DMS 273 (cell line): ENCODE data around the gene TRAPPC2.
"Not testable (repeated sequence)": the region's sequence is repeated elsewhere in the genome, so short reads cannot be mapped to it uniquely, and the experiment has no call there.

ENCODE experiments used
- DNase-seq: peaks from one replicate; lab custom pipeline; 2025; ENCODE audit not compliant: unreplicated experiment; lab: John Stamatoyannopoulos, UW

TRAPPC2 gene

DNA sequence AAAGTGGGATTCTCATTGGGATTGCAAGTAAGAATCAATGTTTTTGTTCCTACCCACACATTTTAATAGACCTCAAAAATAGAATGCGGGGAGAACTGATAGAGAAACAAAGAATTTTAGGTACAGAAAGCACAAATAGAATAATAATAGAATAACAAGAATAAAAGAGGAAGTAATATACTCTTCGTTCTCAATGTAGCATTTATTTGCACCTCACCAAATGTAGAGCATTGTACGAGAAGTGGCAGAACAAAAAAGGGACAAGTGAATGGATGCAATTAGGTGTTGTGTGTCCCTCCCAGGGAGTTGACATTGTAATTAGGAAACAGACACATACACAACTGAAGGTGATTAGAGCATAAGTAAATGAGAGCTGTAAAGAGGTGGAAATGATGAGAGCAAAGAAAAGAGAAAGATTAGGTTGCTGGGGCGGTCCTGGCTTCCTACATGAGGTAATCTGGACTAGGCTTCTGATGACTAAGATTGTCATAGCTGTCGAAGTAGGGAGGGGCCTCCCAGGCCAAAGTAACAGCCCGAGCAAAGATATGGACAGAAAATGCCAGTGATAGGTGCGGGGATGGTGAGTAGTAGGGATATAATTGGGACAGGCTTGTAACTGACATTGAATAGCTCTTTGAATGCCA, 35.1 kb downstream of the TRAPPC2 start:
- no peak for DNase-seq

DNA sequence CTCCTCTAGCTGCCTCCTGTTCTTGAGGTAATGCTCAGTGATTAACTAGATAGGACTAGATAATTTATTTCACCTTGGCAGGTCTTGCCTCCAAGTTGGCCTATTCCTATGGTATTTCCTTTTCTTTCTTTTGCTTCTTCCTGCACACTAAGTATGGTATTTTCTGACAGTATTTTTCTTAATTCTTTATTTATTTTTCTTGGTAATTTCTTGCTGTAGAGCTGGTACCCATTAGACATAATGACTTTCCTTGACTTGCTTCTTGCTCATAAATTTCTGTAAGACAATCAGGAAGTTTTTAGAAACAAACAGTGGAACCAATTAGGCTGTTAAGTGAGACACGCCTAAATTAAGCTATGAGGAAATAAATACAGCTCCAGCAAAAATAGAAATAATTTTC, 36.0 kb downstream of the TRAPPC2 start:
- DNase-seq = no peak

DNA sequence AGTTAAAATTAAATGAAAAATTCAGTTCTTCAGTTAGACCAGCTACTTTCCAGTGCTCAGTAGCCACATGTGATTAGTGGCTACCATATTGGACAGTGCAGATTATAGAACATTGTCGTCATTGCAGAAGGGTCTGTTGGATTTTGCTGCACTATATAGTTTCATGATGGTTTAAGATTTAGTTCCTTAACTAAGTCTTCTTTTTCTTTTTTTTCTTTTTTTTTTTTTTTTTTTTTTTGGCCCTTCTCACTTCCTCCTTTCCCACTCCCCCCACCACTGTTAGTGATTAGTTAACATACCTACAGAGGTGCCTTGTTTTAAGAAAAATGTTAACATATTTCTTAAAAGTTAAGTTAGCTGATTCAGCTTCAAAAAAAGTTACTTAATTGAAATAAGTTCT, 36.4 kb downstream of the TRAPPC2 start:
- DNase-seq = no peak

DNA sequence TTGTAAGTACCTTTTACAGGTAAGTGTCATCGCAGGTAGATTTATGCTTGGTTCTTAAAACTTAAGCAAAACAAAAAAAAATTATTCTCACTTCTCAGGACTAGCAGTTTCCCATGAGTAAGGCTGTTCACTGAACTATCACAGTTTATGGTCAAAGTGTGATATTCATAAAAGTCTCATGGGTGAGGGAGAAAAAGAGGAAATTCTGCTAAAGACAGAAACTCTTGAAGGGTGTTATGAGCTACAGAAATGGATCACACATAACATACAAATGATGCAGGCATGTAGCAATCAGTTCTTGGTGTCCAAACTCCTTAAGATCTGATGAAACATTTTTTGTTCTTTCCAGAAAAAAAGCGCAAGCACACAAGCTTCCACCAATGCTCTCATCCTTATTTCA, 37.0 kb downstream of the TRAPPC2 start:
- DNase-seq = no peak

DNA sequence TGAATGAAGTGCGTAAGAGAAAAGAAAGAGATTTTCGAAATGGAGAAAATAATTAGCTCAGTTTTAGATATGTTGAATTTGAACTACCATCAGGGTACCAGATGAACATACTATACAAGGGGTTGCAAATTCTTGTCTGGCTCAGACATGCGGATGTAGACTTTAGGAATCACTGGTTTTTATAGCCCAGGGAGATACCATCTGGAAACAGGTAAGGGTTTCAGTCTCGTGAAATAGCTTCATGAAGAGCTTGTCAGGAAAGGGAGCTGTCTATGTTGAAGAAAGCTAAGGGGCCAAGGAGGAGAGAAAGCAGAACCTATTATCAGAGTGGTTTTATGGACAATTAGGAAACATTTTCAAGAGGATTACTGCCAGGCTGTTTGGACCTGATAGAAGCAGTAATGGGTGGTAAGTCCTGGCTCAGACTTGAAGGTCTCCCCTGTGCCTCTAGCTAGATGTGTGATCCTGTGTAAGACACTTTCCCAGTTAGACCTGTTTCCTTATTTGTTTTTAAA, 38.8 kb downstream of the TRAPPC2 start:
- DNase-seq = no peak

DNA sequence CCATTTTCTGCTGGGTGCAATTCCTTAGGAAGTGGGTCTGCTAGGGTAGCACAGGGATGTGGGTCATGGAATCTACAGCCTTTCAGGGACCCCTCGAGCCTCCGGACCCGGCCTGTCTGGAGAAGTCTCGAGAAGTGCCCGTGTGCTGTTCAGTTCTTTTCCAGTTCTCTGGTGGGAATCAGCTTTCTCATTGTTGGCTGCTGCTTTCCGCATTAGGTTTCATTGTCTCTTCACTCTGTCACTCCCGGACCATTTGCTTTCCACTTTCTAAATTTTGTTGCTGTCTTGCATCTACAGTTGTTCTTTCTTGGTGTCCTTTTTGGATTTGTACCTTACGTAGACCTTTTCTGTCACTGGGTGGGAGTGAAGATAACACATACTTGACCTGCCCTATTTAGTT, 39.4 kb downstream of the TRAPPC2 start:
- no peak for DNase-seq

DNA sequence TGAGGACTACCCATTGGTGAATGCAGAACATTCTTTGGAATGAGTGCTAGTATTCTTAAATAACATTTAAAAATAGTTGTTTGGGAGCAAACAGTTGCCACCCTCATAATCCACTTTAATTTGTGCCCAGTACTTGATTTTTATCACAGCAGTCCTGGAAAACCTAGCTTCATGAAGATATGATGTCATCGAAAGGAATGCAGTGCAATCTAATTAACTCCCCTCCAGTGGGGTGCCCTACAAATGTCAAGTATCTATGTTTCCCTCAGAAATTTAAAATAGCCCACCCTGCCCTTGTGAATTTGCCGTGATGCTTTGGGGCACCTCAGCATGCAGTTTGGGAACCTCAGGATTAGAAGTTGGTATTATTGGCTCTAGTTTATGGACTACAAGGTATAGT, 40.1 kb downstream of the TRAPPC2 start:
- no peak for DNase-seq

DNA sequence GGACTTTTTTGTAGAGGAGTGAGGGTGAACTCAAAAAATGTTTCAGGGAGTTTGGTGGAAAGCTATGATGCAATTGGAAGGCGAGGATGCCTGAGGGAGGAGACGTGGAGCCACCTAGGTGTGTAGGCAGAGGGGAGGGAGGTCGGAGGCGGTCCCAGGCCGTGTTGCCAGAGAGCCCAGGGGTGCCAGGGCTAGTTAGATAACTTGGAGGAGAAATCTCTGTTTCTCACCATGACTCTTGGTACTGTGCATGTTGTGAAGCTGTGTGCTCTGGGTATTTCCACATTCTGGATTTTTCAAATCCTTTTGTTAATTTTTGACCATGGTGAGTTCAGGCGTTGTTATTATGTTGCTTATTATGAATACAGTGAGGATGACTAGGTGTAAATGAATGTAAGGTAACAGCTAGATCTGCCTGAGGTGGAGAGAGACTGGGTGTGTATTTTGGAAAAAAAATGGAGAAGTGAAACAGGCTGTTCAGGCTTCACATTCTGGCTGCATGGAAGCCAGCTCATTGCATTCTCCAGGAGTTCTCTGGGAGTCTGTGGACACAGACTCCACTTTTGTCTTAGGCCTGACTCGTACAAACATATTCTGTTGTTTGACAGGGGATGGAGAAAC, 41.0 kb downstream of the TRAPPC2 start:
- DNase-seq = no peak

DNA sequence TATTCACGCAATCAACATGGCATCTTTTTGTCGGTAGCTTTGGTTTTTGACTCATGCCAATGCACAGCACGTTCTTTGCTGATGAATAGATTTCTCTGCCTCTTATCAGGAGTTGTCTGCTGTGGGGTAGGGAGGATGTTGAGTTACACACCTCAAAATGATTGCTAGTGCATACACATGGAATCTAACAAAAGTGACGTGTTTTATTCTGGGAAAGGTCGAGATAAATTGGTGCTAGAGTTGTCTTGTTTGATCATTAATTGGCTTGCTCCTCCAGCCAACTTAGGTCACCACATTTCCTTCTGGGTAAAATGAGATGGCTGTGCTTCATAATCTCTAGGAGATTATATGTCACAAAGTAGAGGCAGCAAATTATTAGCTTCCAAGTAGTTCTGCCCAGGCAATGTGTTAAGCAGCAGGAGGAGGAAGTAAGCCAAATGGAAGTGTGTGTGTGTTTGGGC, 41.6 kb downstream of the TRAPPC2 start:
- no peak for DNase-seq

DNA sequence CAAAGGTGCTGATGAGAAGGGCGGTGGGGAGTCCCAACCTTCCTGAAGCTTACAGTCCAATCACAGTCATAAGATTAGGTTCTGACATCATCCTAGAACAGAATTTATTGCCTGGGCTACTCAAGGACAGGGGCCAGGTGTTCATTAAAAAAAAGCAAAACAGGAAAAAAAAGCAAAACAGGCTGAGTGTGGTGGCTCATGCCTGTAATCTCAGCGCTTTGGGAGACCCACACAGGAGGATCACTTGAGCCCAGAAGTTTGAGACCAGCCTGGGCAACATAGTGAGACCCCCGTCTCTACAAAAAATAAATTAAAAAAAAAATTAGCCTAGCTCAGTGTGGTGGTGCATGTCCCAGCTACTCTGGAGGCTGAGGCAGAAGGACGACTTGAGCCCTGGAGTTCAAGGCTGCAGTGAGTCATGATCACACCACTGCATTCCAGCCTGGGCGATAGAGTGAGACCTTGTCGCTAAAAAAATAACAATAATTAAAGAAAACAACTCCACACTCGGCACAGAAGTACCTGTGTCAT, 42.5 kb downstream of the TRAPPC2 start:
- DNase-seq = peak; percentile 19

DNA sequence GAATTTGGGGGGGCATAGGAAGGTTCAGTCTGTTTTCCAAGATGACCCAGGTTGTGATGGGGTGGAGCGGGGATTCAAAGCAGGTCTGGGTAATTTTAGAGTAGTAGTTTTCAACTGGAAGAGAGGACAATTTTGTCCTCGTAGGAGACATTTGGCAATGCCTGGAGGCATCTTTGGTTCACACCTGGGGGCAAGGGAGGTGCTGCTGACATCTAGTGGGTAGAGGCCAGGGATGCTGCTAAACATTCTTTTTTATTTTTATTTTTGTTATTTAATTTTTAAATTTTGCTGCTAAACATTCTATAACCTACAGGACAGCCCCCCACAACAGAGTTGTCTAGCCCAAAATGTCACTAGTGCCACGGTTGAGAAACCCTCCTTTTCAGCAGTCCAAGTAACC, 43.6 kb downstream of the TRAPPC2 start:
- DNase-seq = peak; percentile 7

DNA sequence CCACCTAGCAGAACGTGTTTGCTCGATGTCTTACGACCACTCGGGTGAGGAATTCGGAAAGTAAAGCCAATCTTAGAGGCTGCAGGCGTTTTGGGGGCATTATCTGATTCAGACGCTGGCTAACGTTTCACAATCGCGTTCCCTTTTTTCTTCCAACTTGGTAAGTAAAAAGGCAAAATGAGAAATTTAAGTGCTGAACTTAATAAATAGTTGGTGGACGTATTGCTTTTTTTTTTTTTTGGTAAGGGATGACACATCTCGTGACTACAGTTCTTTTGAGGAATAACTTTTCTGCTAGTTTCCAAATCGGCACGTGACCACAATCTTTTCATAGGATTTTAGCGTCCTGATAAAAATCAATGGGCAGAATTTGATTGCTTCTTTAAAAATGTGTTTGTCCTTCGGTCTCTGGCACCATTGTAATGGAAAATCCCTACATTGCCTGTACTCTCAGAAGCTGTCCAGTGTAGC, 44.6 kb downstream of the TRAPPC2 start:
- DNase-seq = no peak

DNA sequence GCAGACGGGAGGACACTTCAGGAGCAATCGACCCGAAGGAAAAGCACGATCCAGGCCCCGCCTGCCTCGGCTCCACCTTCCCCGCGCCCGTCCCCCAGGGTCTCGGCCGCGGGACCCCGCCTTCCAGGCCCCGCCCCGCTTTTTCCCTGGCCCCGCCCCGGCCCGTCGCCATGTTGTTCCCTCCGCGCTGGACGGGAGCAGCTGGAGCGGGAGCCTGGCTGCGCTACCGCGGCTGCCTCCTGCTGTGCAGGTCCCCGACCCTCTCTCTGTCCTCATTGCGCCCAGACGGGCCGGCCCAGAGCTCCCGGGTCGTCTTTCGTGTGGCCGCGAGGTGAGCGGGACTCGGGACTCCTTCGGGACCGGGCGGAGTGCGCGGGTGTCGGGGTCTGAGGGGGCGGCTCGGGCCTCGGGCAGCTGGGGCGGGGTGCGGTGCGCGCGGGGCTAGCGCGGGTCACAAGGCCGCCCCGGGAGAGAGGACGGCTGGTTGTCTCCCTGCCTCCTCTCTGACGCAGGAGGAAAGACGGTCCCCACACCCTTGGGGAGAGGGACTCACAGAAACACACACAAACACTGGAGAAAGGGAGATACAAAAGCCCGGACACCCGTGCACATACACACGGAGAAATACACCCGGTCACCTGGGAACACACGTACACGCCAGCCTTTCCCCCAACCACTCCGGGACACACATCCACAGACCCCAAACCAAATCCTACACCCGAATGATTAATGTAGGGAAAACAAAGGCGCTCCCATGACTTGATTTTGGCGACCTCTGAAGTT, 45.3 kb downstream of the TRAPPC2 start, which contains the start of gene RAB9A:
Gene RAB9A (plus strand): TSS at position 171 of the 783 bp plus-strand sequence. CDS start 19,619 bp downstream, outside the sequence.
- peak; percentile 89 for DNase-seq

DNA sequence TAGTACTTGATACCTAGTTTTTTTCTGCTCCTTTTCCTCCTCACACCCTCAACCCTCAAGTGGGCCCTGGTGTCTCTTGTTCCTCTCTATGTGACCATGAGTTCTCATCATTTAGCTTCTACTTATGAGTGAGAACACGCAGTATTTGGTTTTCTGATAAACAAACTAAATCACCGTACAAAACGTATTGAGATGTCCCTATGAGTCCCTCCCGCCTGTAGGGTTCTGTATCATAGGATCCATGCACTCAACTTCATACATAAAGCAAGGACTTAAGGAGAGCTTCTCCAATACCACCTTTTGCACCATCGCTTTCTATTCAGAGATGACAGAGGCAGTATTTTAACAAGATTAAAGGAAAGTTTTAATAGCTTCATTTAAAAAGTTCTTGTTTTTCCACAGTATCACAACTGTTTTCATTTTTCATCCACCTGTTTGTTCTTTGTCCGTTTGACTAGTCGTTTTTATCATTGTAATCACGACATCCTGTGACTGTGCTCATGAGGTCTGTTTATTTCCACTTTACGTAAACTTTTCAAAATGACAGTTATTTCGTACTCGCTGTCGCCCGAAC, 45.9 kb downstream of the TRAPPC2 start:
- peak; percentile 28 for DNase-seq

DNA sequence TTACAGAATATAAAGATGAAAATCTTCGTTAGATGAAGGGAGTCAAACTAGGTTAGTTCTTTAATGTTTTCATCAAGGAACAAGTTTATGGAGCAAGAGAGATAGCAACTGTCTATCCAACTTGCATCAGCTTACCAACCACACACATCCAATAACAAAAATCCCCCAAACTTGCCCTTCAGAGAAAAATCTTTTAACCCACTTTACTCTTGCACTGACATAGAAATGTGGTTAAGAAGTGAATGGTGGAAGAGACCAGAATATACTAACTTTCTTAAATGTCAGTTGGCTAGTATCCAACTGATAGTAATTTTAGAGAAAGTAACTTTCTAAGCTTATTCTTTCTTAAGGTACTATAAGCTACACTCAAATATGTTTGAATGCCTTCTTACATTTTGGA, 47.2 kb downstream of the TRAPPC2 start:
- DNase-seq = no peak

DNA sequence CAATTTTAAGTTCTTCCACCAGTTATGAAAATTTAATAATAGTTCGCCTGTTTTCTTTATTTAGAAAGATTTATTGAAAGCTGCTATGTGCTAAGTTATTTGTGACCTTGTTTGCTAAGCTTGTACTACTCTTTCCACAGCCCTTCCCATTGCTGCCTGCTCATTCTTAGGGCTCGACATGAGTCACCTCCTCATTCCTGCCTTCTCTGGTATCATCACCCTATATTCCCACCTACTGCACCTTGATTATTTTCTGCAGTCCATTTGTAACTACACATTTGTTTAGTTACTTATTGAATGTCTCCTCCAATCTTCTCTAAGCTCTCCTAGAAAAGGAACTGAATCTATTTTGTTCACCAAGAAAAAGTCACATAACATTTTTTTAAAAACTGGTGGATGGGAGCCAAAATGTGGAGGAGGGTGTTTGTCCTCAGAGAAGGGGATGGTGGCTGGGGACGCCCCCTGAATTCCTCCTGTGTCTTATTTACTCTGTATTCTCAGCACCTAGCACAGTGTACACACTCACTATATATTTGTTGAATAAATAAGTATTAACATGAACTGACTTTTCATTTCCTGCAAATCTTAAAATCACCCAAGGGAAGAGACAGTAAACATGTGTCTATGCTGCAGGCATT, 49.2 kb downstream of the TRAPPC2 start:
- no peak for DNase-seq

DNA sequence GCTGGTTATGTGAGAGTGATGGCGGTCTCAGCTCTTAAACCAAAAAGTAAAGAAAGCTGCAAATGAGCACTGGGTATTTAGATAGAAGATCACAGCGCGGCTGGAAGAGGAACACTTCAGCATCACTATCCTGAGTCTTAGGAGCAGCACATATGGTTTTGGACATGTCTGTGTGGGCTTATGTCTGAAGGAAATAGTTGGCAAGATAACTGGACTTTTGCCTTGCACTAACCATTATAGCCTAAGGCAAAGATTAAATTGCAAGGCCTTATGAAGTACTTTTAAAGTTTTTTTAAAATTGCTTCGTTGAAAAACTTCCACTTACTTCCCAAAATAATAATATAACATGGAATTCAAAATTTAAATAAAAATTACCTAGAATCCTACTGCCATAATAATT, 50.1 kb downstream of the TRAPPC2 start:
- DNase-seq = no peak

DNA sequence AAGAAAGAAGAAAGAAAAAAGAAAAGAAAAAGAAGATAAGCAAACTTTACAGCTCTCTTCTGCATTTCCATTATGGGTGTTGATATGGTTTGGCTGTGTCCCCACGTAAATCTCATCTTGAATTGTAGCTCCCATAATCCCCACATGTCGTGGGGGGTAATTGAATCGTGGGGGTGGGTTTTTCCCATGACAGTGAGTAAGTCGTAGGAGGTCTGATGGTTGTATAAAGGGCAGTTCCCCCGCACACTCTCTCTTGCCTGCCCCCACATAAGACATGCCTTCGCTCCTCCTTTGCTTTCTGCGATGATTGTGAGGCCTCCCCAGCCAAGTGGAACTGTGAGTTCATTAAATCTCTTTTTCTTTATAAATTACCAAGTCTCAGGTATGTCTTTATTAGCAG, 52.8 kb downstream of the TRAPPC2 start:
- DNase-seq = no peak

DNA sequence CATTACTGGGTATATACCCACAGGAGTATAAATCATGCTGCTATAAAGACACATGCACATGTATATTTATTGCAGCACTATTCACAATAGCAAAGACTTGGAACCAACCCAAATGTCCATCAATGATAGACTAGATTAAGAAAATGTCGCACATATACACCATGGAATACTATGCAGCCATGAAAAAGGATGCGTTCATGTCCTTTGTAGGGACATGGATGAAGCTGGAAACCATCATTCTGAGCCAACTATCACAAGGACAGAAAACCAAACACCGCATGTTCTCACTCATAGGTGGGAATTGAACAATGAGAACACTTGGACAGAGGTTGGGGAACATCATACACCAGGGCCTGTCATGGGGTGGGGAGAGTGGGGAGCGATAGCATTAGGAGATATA, 54.7 kb downstream of the TRAPPC2 start:
- DNase-seq = not testable (repeated sequence)

DNA sequence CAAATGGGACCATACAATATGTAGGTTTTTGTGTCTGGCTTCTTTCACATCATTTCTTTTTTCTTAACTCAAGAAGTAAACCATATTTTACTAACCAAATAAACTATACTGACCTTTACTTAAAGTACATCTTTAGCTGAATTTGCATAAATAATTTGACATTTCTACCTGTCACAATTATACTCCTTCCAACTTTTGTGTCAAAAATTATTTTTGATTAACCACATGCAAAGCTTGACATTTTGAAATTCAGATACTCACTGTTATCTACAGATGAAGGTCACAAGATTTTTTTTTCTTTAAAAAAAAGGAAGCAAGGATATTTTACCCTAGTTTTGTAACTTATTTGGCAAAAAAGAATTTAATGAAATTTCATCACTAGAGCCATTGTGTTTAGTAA, 57.5 kb downstream of the TRAPPC2 start:
- no peak for DNase-seq

DNA sequence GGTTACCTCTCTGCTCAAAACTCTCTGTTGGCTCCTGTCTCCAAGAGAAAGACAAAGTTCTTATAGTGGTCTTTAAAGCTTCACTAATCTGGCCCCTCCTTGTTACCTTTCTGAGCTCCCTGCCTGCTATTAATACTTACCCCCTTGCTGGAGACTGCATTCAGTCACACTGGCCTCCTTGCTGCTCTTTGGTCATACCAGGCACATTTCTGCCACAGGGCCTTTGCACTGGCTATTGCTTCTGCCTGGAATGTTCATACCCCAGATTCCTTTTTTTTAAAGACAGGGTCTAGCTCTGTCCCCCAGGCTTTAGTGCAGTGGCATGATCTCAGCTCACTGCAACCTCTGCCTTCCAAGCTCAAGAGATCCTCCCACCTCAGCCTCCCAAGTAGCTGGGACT, 61.4 kb downstream of the TRAPPC2 start:
- DNase-seq = no peak
